Mesothelial cell of epicardium (in vitro differentiated cells): ENCODE measurements around the gene DLX4. TPM values are rescaled to one million over a fixed set of nuclear protein-coding genes. Genes with fewer than 3 reads are reported as not detected.

Source experiments
- DNase-seq, 2 experiments: peaks; one replicate each; pipeline ENCODE4 v3.0.0; 2021; ENCODE audit warnings: low spot score in 2 of 2; ENCODE audit not compliant: unreplicated experiment in 2 of 2
- H3K27ac Mint-ChIP-seq: 2 replicates; pipeline ENCODE4 v1.8.0; 2021; ENCODE audit warnings: mixed read lengths
- H3K27me3 Mint-ChIP-seq: 2 replicates; pipeline ENCODE4 v1.8.0; 2021; ENCODE audit warnings: low read depth, mixed read lengths
- H3K36me3 Mint-ChIP-seq: 2 replicates; pipeline ENCODE4 v1.8.0; 2021; ENCODE audit warnings: mixed read lengths
- H3K4me1 Mint-ChIP-seq: 2 replicates; pipeline ENCODE4 v1.8.0; 2021; ENCODE audit warnings: mixed read lengths
- H3K4me3 Mint-ChIP-seq: 2 replicates; pipeline ENCODE4 v1.8.0; 2021; ENCODE audit warnings: mild to moderate bottlenecking, moderate library complexity, mixed read lengths
- H3K9me3 Mint-ChIP-seq: 2 replicates; pipeline ENCODE4 v1.8.0; 2021; ENCODE audit warnings: mixed read lengths
- CTCF ChIP-seq: fragments of 200-600 bp; sonication (generic); IDR thresholded peaks from one replicate; pipeline ENCODE4 v1.5.0; 2021; ENCODE audit warnings: antibody characterized with exemption; ENCODE audit not compliant: unreplicated experiment
- total RNA-seq: library from RNA; stranded (reverse); gene quantifications from 3 replicates; pipeline ENCODE4 v1.2.1, GENCODE V29; 2021

DLX4 gene
- total RNA-seq, 1 donor from 2014 or later = 2.7 TPM

DNA sequence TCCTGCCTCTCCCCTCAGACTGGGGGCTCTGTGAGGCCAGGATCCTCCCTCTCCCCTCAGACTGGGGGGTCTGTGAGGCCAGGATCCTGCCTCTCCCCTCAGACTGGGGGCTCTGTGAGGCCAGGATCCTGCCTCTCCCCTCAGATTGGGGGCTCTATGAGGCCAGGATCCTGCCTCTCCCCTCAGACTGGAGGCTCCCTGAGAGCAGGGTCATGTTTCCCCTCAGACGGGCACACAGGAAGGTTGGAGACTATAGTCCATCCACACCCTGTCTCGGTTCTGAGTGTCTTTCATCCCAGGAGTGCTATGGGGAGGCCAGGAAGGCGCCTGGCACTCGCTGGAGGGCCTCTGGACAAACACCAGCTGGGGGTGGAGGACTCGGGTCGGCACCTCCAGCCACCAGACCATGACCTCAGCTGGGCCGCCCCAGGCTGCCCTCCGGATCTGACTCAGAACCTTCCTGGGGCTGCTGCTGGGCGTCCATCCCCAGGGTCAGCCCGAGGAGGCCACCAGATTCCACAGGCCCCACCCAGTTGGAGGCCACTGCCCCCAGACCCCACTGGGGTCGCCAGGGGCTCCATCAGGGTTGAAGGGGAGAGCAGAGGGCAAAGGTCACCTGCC is 21.9 kb upstream of the DLX4 start:
- Mint-ChIP-seq H3K36me3 (no peaks in the 10 kb centered on the region), H3K27ac (no peak overlapping the region), H3K4me3 (no peak overlapping the region), H3K9me3 (no peaks in the 10 kb centered on the region), H3K4me1 (peaks cover 21% of the 10 kb centered on the region), H3K27me3 (peaks cover 6% of the 10 kb centered on the region)
- TF ChIP-seq CTCF = no peak
- DNase-seq = no peak

DNA sequence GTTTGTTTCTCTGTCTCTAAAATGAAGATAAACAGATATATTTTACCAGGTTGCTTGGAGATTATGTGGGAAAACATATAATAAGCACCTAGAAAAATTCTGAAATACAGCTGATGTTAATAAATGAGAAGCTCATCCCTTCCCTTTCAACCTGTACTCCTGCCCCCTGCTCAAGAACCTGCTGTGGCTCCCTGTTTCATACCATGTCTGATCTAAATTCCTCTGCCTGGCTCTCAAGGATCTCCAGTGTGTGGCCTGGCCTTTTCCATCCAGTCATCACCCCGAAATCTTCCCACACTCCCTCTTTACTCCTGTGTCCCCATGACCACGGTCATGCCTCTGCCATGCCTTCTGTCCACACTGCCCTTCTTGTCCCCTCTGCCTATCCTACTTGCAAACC is 19.4 kb upstream of the DLX4 start:
- Mint-ChIP-seq H3K27ac (no peak overlapping the region), H3K4me3 (no peak overlapping the region), H3K36me3 (no peaks in the 10 kb centered on the region), H3K4me1 (peaks cover 11% of the 10 kb centered on the region), H3K9me3 (no peaks in the 10 kb centered on the region), H3K27me3 (peaks cover 4% of the 10 kb centered on the region)
- no peak for DNase-seq
- no peak for TF ChIP-seq CTCF

DNA sequence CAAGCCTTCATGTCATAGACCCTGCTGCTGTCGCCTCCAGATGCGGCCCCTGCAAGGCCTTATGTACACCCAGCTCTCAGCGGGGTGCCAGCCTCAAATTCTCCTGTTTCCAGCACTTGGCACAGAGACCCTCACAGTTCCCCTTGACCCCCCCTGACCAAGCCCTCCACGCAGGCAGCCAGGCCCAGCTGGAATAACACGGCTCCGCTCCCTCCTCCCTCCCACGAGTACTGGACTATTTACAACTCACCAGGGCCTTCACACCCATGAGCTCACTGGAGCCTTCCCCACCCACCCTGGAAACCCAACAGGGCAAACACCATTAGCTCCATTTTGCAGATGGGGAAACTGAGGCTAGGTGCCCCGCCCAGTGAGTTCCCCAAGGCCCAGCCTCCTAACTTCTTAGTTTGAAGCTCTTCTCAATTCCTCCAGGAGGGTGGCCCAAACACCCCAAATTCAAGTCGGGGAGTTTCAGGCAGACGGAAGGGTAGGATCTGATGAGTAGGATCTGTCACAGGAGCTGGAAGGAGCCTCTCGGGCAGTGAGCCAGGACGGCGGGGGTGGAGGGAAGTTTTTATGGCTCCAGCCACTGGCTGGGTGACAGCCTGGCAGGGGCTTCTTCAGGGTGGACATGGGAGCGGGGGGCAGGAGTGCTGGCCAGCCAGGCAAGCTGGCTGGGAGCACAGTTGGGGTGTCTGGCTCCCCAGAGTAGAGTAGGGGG is 17.5 kb upstream of the DLX4 start:
- no peak for TF ChIP-seq CTCF
- Mint-ChIP-seq H3K36me3 (no peaks in the 10 kb centered on the region), H3K4me3 (no peak overlapping the region), H3K9me3 (no peaks in the 10 kb centered on the region), H3K4me1 (peaks cover 9% of the 10 kb centered on the region), H3K27ac (no peak overlapping the region), H3K27me3 (peaks cover 6% of the 10 kb centered on the region)
- DNase-seq = no peak

GRCh38 chr17:49952209-49952911 is 16.6 kb upstream of the DLX4 start:
- H3K4me1 Mint-ChIP-seq = peaks cover 9% of the 10 kb centered on the region
- peaks cover 6% of the 10 kb centered on the region for H3K27me3 Mint-ChIP-seq
- H3K27ac Mint-ChIP-seq = no peak overlapping the region
- no peaks in the 10 kb centered on the region for H3K36me3 Mint-ChIP-seq
- no peaks in the 10 kb centered on the region for H3K9me3 Mint-ChIP-seq
- DNase-seq = peak; percentile 60 to 87
- no peak overlapping the region for H3K4me3 Mint-ChIP-seq
- peak; percentile 56 for TF ChIP-seq CTCF

DNA sequence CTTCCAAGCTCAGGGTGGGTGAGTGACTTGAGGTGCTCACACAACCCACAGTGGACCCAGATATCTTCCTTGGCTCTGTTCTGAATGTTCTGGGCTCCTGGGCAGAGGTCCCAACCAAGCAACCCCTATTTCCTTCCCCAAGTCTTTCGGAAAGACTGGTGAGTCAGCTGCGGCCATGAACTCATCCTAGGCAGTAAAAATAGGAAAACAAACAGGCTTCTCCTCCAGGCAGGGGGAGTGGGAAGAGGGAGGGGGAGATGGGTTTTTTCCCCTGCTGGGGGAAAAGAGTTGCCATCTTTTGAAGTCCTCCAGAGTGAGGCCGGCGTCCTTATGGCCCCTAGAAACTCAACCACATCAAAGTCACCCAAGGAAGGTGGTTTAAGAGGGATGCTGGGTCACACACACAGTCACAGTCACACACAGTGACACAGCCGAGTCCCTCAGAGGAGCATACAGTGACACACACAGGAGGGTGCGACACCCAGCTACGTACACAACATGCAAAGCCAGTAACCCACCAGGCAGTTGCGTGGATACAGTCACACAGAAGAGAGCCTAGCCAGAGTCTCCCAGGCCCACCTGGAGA is 16.0 kb upstream of the DLX4 start:
- Mint-ChIP-seq H3K9me3 (no peaks in the 10 kb centered on the region), H3K27ac (no peak overlapping the region), H3K4me3 (no peak overlapping the region), H3K27me3 (peaks cover 6% of the 10 kb centered on the region), H3K36me3 (no peaks in the 10 kb centered on the region), H3K4me1 (peaks cover 9% of the 10 kb centered on the region)
- no peak for DNase-seq
- no peak for TF ChIP-seq CTCF
